ENCODE data around the gene AFF3.
"Not testable (repeated sequence)": the region's sequence is repeated elsewhere in the genome, so short reads cannot be mapped to it uniquely, and the experiment has no call there.

Gene AFF3

GRCh38 chr2:100085744-100086143 lies 56.6 kb downstream of the AFF3 start:
- not testable (repeated sequence) for H3K27me3 ChIP-seq (ENCODE audit: insufficient read depth, poor library complexity, severe bottlenecking); H3K27ac ChIP-seq (ENCODE audit: poor library complexity, severe bottlenecking); ATAC-seq (ENCODE audit: low read depth); H3K9me3 ChIP-seq (ENCODE audit: severe bottlenecking); H3K4me1 ChIP-seq (ENCODE audit: insufficient read depth, poor library complexity, severe bottlenecking); H3K4me3 ChIP-seq (ENCODE audit: severe bottlenecking); DNase-seq (ENCODE audit: low spot score); H3K36me3 ChIP-seq (ENCODE audit: low read depth)

- not testable (repeated sequence) for H3K27ac ChIP-seq (ENCODE audit: poor library complexity, severe bottlenecking); DNase-seq (ENCODE audit: low spot score); H3K4me3 ChIP-seq (ENCODE audit: severe bottlenecking); ATAC-seq (ENCODE audit: low read depth); H3K9me3 ChIP-seq (ENCODE audit: severe bottlenecking); H3K36me3 ChIP-seq (ENCODE audit: low read depth); H3K4me1 ChIP-seq (ENCODE audit: insufficient read depth, poor library complexity, severe bottlenecking); H3K27me3 ChIP-seq (ENCODE audit: insufficient read depth, poor library complexity, severe bottlenecking)
These were observed 58.8 kb downstream of the AFF3 start for GRCh38 chr2:100083421-100084216.

GRCh38 chr2:100082302-100082978 lies 60.0 kb downstream of the AFF3 start:
- ATAC-seq (ENCODE audit: low read depth); H3K9me3 ChIP-seq (ENCODE audit: severe bottlenecking); H3K4me1 ChIP-seq (ENCODE audit: insufficient read depth, poor library complexity, severe bottlenecking); H3K27ac ChIP-seq (ENCODE audit: poor library complexity, severe bottlenecking); H3K4me3 ChIP-seq (ENCODE audit: severe bottlenecking); DNase-seq (ENCODE audit: low spot score); H3K27me3 ChIP-seq (ENCODE audit: insufficient read depth, poor library complexity, severe bottlenecking); H3K36me3 ChIP-seq (ENCODE audit: low read depth): not testable (repeated sequence)

GRCh38 chr2:100077935-100078334 lies 64.5 kb downstream of the AFF3 start:
- Histone ChIP-seq H3K27me3 (ENCODE audit: insufficient read depth, poor library complexity, severe bottlenecking) (peaks cover 25% of the 10 kb centered on the region), H3K4me3 (ENCODE audit: severe bottlenecking) (no peak overlapping the region), H3K4me1 (ENCODE audit: insufficient read depth, poor library complexity, severe bottlenecking) (no peaks in the 10 kb centered on the region), H3K36me3 (ENCODE audit: low read depth) (no peaks in the 10 kb centered on the region), H3K9me3 (ENCODE audit: severe bottlenecking) (no peaks in the 10 kb centered on the region), H3K27ac (ENCODE audit: poor library complexity, severe bottlenecking) (no peak overlapping the region)
- no peak for TF ChIP-seq CTCF (IDR thresholded peaks at IDR 0.05; ENCODE audit: poor library complexity, severe bottlenecking)
- ATAC-seq (ENCODE audit: low read depth) (no peak), DNase-seq (ENCODE audit: low spot score) (no peak)

- H3K36me3 ChIP-seq (ENCODE audit: low read depth), result no peaks in the 10 kb centered on the region
- ATAC-seq (ENCODE audit: low read depth) (no peak), DNase-seq (ENCODE audit: low spot score) (no peak)
- peaks cover 25% of the 10 kb centered on the region for H3K27me3 ChIP-seq (ENCODE audit: insufficient read depth, poor library complexity, severe bottlenecking)
- no peak for TF ChIP-seq CTCF (IDR thresholded peaks at IDR 0.05; ENCODE audit: poor library complexity, severe bottlenecking)
- H3K4me3 ChIP-seq (ENCODE audit: severe bottlenecking), result no peak overlapping the region
- H3K9me3 ChIP-seq (ENCODE audit: severe bottlenecking), result no peaks in the 10 kb centered on the region
- H3K4me1 ChIP-seq (ENCODE audit: insufficient read depth, poor library complexity, severe bottlenecking), result no peaks in the 10 kb centered on the region
- H3K27ac ChIP-seq (ENCODE audit: poor library complexity, severe bottlenecking), result no peak overlapping the region
These were observed 64.9 kb downstream of the AFF3 start for GRCh38 chr2:100077456-100077855.

- no peak for TF ChIP-seq CTCF (IDR thresholded peaks at IDR 0.05; ENCODE audit: poor library complexity, severe bottlenecking)
- DNase-seq (ENCODE audit: low spot score), result no peak
- no peak for ATAC-seq (ENCODE audit: low read depth)
- H3K9me3 ChIP-seq (ENCODE audit: severe bottlenecking), result no peaks in the 10 kb centered on the region
- no peak overlapping the region for H3K27ac ChIP-seq (ENCODE audit: poor library complexity, severe bottlenecking)
- no peak overlapping the region for H3K4me3 ChIP-seq (ENCODE audit: severe bottlenecking)
- no peaks in the 10 kb centered on the region for H3K36me3 ChIP-seq (ENCODE audit: low read depth)
- H3K27me3 ChIP-seq (ENCODE audit: insufficient read depth, poor library complexity, severe bottlenecking), result peaks cover 27% of the 10 kb centered on the region
- H3K4me1 ChIP-seq (ENCODE audit: insufficient read depth, poor library complexity, severe bottlenecking), result no peaks in the 10 kb centered on the region
These were observed 66.9 kb downstream of the AFF3 start for GRCh38 chr2:100075532-100075931.

Data from RWPE2 (cell line).